BJ (cell line): Measurements from ENCODE around the gene MAP3K4. TPM values are rescaled to one million over a fixed set of nuclear protein-coding genes. Genes with fewer than 3 reads are reported as not detected.

Source experiments
- CTCF ChIA-PET: fragments of 350-600 bp; formaldehyde crosslinking; extraction: SDS; loops from one replicate; lab custom pipeline; 2021; ENCODE audit warnings: antibody characterized with exemption, inconsistent platforms; lab: Yijun Ruan, JAX
- POLR2A ChIA-PET: fragments of 300-600 bp; sonication (Branson Sonifier 250); formaldehyde crosslinking; extraction: SDS; loops from one replicate; lab custom pipeline; 2021; ENCODE audit warnings: antibody characterized with exemption; lab: Charles Lee
- DNase-seq: peaks from one replicate; pipeline ENCODE4 v3.0.0-alpha.2; 2011; ENCODE audit warnings: low read depth
- H3K27me3 ChIP-seq: 2 replicates; pipeline ENCODE4 v1.6.0; 2011; ENCODE audit warnings: low read length; ENCODE audit not compliant: control insufficient read depth, insufficient read depth
- H3K36me3 ChIP-seq: 2 replicates; pipeline ENCODE4 v1.5.1; 2011; ENCODE audit warnings: low read length; ENCODE audit not compliant: control insufficient read depth, insufficient read depth
- H3K4me3 ChIP-seq: 2 replicates; pipeline ENCODE4 v1.5.1; 2011; ENCODE audit warnings: low read depth, mild to moderate bottlenecking, control low read depth, low read length
- polyA plus RNA-seq: library from polyadenylated mRNA; depleted of rRNA; stranded (reverse); fragments of >200 nt; gene quantifications from 2 replicates; pipeline ENCODE4 v1.2.3, GENCODE V29; 2011
- TF ChIP-seq, protein P1 (sequence below): IDR thresholded peaks from 2 replicates; pipeline ENCODE4 v1.5.1; 2011; ENCODE audit warnings: low read depth, mild to moderate bottlenecking, control low read depth, inconsistent platforms, low read length, moderate library complexity; ENCODE audit not compliant: insufficient read depth

Gene MAP3K4
- polyA plus RNA-seq, 1 experiment = 5.3 TPM

DNA sequence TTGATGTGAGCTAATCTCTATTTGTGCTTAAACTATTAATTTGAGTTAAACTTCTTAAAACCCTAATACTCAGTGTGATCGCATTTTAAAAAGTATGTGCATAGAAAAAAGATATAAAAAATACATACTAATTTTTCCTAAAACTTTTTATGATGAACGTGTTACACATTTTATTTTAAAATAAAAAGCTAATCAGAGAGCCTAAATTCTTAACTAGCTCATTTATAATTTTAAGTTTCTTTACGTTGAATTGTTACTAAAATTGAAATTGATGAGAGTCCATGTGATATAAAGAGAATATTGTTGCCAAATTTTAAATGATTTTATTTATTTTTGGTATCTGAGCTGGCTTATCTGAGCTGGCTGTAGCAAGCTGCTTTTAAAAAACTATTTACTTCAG lies 6.6 kb downstream of the MAP3K4 start:
- DNase-seq = no peak
- ChIA-PET CTCF (interaction anchor here (0.7 to 1.4 kb wide), 4 partner anchors 13 to 376 kb away, joined by 4 to 5 read pairs (median 4); no protein-coding TSS in a partner anchor), POLR2A (no interaction called here)
- Histone ChIP-seq H3K4me3 (no peak overlapping the region), H3K27me3 (no peaks in the 10 kb centered on the region), H3K36me3 (no peaks in the 10 kb centered on the region; the same call in 1 of the 2 replicates)
- TF ChIP-seq, protein P1, sequence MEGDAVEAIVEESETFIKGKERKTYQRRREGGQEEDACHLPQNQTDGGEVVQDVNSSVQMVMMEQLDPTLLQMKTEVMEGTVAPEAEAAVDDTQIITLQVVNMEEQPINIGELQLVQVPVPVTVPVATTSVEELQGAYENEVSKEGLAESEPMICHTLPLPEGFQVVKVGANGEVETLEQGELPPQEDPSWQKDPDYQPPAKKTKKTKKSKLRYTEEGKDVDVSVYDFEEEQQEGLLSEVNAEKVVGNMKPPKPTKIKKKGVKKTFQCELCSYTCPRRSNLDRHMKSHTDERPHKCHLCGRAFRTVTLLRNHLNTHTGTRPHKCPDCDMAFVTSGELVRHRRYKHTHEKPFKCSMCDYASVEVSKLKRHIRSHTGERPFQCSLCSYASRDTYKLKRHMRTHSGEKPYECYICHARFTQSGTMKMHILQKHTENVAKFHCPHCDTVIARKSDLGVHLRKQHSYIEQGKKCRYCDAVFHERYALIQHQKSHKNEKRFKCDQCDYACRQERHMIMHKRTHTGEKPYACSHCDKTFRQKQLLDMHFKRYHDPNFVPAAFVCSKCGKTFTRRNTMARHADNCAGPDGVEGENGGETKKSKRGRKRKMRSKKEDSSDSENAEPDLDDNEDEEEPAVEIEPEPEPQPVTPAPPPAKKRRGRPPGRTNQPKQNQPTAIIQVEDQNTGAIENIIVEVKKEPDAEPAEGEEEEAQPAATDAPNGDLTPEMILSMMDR = no peak

DNA sequence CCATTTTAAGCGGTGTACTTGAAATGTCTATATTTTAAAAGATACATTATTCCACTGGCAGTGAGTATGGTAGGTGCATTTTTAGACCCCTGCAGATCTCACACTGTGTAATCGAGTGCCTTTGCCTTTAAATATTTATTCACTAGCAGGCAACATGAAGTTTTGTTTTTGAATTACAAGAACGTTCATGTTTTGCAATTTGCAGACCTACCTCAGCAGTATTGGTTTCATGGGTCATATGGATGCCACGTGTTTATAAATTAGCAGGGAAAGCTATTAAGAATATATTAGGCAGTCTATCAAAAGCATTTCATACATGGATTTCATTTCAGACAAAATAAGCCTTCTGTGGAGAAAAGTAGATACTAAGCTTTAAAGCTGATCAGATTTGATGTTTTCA lies 7.2 kb downstream of the MAP3K4 start:
- Histone ChIP-seq H3K36me3 (no peaks in the 10 kb centered on the region; the same call in 1 of the 2 replicates), H3K27me3 (no peaks in the 10 kb centered on the region), H3K4me3 (no peak overlapping the region)
- POLR2A ChIA-PET = no interaction called here
- no peak for DNase-seq
- CTCF ChIA-PET = interaction anchor here (1.0 to 1.4 kb wide), 4 partner anchors 30 to 375 kb away, joined by 3 to 4 read pairs (median 4); no protein-coding TSS in a partner anchor
- TF ChIP-seq, protein P1 = no peak

DNA sequence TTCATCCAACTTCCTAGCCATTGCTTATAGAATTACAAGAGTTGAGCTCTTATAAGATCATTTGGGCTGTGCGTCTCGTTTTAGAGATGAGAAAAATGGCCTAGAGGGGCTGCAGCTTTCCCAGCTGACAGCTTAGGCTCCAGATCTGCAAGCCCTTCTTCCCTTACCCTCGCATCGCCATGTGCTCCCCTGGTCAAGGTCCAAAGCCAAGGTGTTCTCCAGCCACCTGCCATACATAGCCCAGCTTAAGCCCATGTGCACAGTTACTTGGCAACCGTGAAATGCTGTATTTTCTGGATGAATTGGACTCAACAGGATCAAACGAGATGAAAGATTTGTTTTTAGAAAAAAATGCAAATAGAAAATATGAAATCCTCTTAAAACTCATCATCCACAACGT lies 7.9 kb downstream of the MAP3K4 start:
- TF ChIP-seq, protein P1 = no peak
- ChIA-PET CTCF (interaction anchor here (1.0 kb wide), 1 partner anchor 43 kb away, joined by 3 read pairs; no protein-coding TSS in a partner anchor), POLR2A (no interaction called here)
- DNase-seq = no peak
- no peaks in the 10 kb centered on the region; the same call in 1 of the 2 replicates for H3K36me3 ChIP-seq
- H3K27me3 ChIP-seq = no peaks in the 10 kb centered on the region
- no peak overlapping the region for H3K4me3 ChIP-seq

DNA sequence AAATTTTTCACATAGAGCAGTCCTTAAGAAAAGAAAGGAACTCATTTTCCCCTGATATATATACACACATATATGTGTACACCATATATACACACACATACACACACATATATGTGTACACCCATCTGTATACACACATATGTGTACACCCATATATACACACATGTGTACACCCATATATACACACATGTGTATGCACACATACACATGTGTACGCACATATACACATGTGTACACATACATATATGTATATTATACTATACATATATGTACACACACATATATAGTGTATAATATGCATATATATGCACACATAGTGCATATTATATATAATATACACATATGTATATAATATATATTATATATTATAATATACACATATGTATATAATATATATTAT lies 9.1 kb downstream of the MAP3K4 start:
- no peaks in the 10 kb centered on the region for H3K27me3 ChIP-seq
- TF ChIP-seq, protein P1 = no peak
- H3K4me3 ChIP-seq = no peak overlapping the region
- DNase-seq = no peak
- no peaks in the 10 kb centered on the region for H3K36me3 ChIP-seq
- ChIA-PET CTCF (no interaction called here), POLR2A (no interaction called here)

DNA sequence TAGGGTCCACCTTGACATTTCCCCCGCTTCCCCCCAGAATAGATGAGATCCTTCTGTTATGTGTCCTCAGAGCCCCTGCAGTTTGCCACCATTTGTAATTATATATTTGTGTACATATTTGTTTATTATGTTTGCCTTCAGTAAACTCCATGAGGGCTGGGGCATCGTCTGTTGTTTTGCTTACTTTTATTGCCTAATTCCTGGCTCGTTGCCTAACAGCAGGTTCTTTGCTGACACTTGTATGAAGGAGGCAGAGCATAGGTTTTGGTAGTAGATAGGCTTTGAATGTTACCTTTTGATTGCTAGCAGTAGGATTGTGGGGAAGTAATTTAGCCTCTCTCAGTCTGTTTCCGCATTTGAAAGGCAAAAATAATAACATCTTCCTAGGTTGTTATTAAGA lies 9.9 kb downstream of the MAP3K4 start:
- ChIA-PET POLR2A (no interaction called here), CTCF (interaction anchor here (0.6 to 1.6 kb wide), 4 partner anchors 9 to 157 kb away, joined by 3 to 7 read pairs (median 3); no protein-coding TSS in a partner anchor)
- Histone ChIP-seq H3K27me3 (no peaks in the 10 kb centered on the region), H3K36me3 (no peaks in the 10 kb centered on the region), H3K4me3 (no peak overlapping the region)
- DNase-seq = no peak
- TF ChIP-seq, protein P1 = no peak
